HepG2 (cell line): ENCODE results near the gene PPM1E. TPM values are rescaled to one million over a fixed set of nuclear protein-coding genes. Genes with fewer than 3 reads are reported as not detected.

Experiments
- ATAC-seq: fragments of 200-7000 bp; cut with Tn5 transposase; 3 replicates; pipeline ENCODE4 v1.9.1; 2020; ENCODE audit warnings: mild to moderate bottlenecking, moderate library complexity
- BruUV-seq: library from RNA; stranded (reverse); fragments of 400-500 nt; replicated peaks from 2 replicates; lab custom pipeline; 2021; lab: Mats Ljungman, UMichigan
- CTCF ChIA-PET: fragments of 300-600 bp; formaldehyde crosslinking; extraction: SDS; loops from one replicate; lab custom pipeline; 2021; ENCODE audit warnings: low total read pairs, inconsistent platforms, low intra/inter-chr PET ratio; lab: Yijun Ruan, JAX
- POLR2A ChIA-PET: fragments of 350-600 bp; sonication (Branson Sonifier 250); formaldehyde crosslinking; loops from one replicate; lab custom pipeline; 2020; ENCODE audit warnings: antibody characterized with exemption, inconsistent platforms; lab: Yijun Ruan, JAX
- DNase-seq: peaks from one replicate; pipeline ENCODE4 v3.0.0-alpha.2; 2015; ENCODE audit warnings: low spot score
- FAIRE-seq: peaks from 3 replicates; lab custom pipeline; 2011; peaks lifted over from hg19 to GRCh38; lab: Jason Lieb, UNC
- H2AFZ ChIP-seq: one replicate; pipeline ENCODE4 v1.6.1; 2011; ENCODE audit warnings: low read length, inconsistent platforms
- H3K27ac ChIP-seq: fragments of 300-600 bp; 3 replicates; pipeline ENCODE4 v1.8.0; 2011; ENCODE audit warnings: mixed run types, mild to moderate bottlenecking, mixed read lengths, low read length, inconsistent platforms; ENCODE audit not compliant: insufficient read depth; ENCODE audit errors: extremely low read length
- H3K27me3 ChIP-seq, 2 experiments: fragments of 200-600 bp in 1 of 2; 2 replicates in 1 of 2; 3 replicates in 1 of 2; pipeline versions ENCODE4 v1.6.0 to v1.8.0; 2011; ENCODE audit warnings: low read length in 2 of 2, mild to moderate bottlenecking in 2 of 2, moderate library complexity in 2 of 2, inconsistent platforms in 1 of 2; ENCODE audit not compliant: insufficient read depth in 2 of 2, control insufficient read depth in 1 of 2
- H3K36me3 ChIP-seq, 2 experiments: fragments of 200-600 bp in 1 of 2; replicated peaks in 1 of 2; 2 replicates in 1 of 2; 3 replicates in 1 of 2; pipeline versions ENCODE4 v1.5.1 to v1.8.0; 2011; ENCODE audit warnings: low read length in 2 of 2, inconsistent platforms in 1 of 2; ENCODE audit not compliant: insufficient read depth in 2 of 2, control insufficient read depth in 1 of 2
- H3K4me1 ChIP-seq: 2 replicates; pipeline ENCODE4 v1.5.1; 2012; ENCODE audit warnings: low read length, inconsistent platforms; ENCODE audit not compliant: insufficient read depth
- H3K4me2 ChIP-seq: 2 replicates; pipeline ENCODE4 v1.6.0; 2011; ENCODE audit warnings: low read depth, low read length, inconsistent platforms
- H3K4me3 ChIP-seq, 3 experiments: fragments of 200-600 bp in 1 of 3; sonication (generic), shearing (Covaris generic) in 1 of 3; replicated peaks in 1 of 3; 2 replicates each; pipeline ENCODE4 v1.5.1; 2011 to 2016; ENCODE audit warnings: low read length in 3 of 3, inconsistent platforms in 2 of 3, low read depth in 2 of 3, mild to moderate bottlenecking in 2 of 3, control low read depth in 1 of 3, mixed read lengths in 1 of 3; ENCODE audit not compliant: insufficient read depth in 1 of 3
- H3K79me2 ChIP-seq: one replicate; pipeline ENCODE4 v1.6.1; 2011; ENCODE audit warnings: low read length, inconsistent platforms; ENCODE audit not compliant: insufficient read depth
- H3K9ac ChIP-seq: 2 replicates; pipeline ENCODE4 v1.6.0; 2011; ENCODE audit warnings: mild to moderate bottlenecking, low read depth, low read length, inconsistent platforms; ENCODE audit not compliant: insufficient read depth
- H3K9me3 ChIP-seq: 2 replicates; pipeline ENCODE4 v1.5.1; 2012; ENCODE audit warnings: mild to moderate bottlenecking, low read length
- H4K20me1 ChIP-seq: 2 replicates; pipeline ENCODE4 v1.6.0; 2011; ENCODE audit warnings: inconsistent platforms, mild to moderate bottlenecking, low read length, moderate library complexity; ENCODE audit not compliant: insufficient read depth
- ARHGAP35 ChIP-seq: sonication (generic); formaldehyde crosslinking; IDR thresholded peaks from 2 replicates; pipeline ENCODE4 v1.9.0; 2022; ENCODE audit warnings: mild to moderate bottlenecking, inconsistent platforms, moderate library complexity, missing genetic modification reagents, borderline replicate concordance
- DR1 ChIP-seq: sonication (generic); formaldehyde crosslinking; IDR thresholded peaks from 2 replicates; pipeline ENCODE4 v1.8.0; 2021; ENCODE audit warnings: mild to moderate bottlenecking, missing genetic modification reagents, inconsistent platforms
- GFI1 ChIP-seq: sonication (generic); formaldehyde crosslinking; IDR thresholded peaks from 2 replicates; pipeline ENCODE4 v1.5.0; 2020; ENCODE audit warnings: missing genetic modification reagents, mild to moderate bottlenecking, borderline replicate concordance
- HNF4A ChIP-seq: sonication (generic); formaldehyde crosslinking; IDR thresholded peaks from 2 replicates; pipeline ENCODE4 v1.4.0; 2020; ENCODE audit warnings: missing genetic modification reagents
- NFE2L1 ChIP-seq: sonication (generic); formaldehyde crosslinking; IDR thresholded peaks from 2 replicates; pipeline ENCODE4 v1.4.0; 2020; ENCODE audit warnings: missing genetic modification reagents, mild to moderate bottlenecking, borderline replicate concordance
- REXO4 ChIP-seq: sonication (generic); formaldehyde crosslinking; IDR thresholded peaks from 2 replicates; pipeline ENCODE4 v1.8.0; 2022; ENCODE audit warnings: missing genetic modification reagents, mild to moderate bottlenecking, borderline replicate concordance
- SALL2 ChIP-seq: sonication (generic); formaldehyde crosslinking; IDR thresholded peaks from 2 replicates; pipeline ENCODE4 v1.8.1; 2023; ENCODE audit warnings: mild to moderate bottlenecking, missing genetic modification reagents, inconsistent platforms
- SNAI1 ChIP-seq: sonication (generic); formaldehyde crosslinking; IDR thresholded peaks from 2 replicates; pipeline ENCODE4 v1.5.0; 2020; ENCODE audit warnings: mild to moderate bottlenecking, missing genetic modification reagents, borderline replicate concordance
- ZNF430 ChIP-seq: sonication (generic); formaldehyde crosslinking; IDR thresholded peaks from 2 replicates; pipeline ENCODE4 v1.9.0; 2021; ENCODE audit warnings: mild to moderate bottlenecking, missing genetic modification reagents
- ZNF660 ChIP-seq: sonication (generic); formaldehyde crosslinking; IDR thresholded peaks from 2 replicates; pipeline ENCODE4 v1.5.1; 2020; ENCODE audit warnings: mild to moderate bottlenecking, low read depth, missing genetic modification reagents, borderline replicate concordance
- ZXDC ChIP-seq: sonication (generic); formaldehyde crosslinking; IDR thresholded peaks from 2 replicates; pipeline ENCODE4 v1.5.0; 2020; ENCODE audit warnings: mild to moderate bottlenecking, missing genetic modification reagents
- WGBS: methylation state at CpG from one replicate; pipeline ENCODE4 v1.1.6; 2017; ENCODE audit warnings: low lambda C conversion rate; 5-methylcytosine and 5-hydroxymethylcytosine counted together
- in situ Hi-C: cut with HindIII; loops from 2 replicates; pipeline ENCODE4 v1.10.0; 2017; ENCODE audit warnings: low pct_unique_long_range_greater_than_20kb; ENCODE audit not compliant: extremely low pct_ligation_motif_present
- intact Hi-C: fragments of 100-400 bp; cut with micrococcal nuclease; formaldehyde crosslinking; loops from one replicate; pipeline ENCODE4 v1.10.0; 2022; ENCODE audit not compliant: unreplicated experiment
- polyA plus RNA-seq, 8 experiments: library from polyadenylated mRNA; depleted of rRNA in 3 of 8; stranded (reverse) in 7 of 8; unstranded in 1 of 8; fragments of >200 nt; fragmentation: Illumina TruSeq in 4 of 8; extraction: Trizol in 4 of 8; gene quantifications; 2 replicates each; pipeline versions ENCODE4 v1.2.1 to v1.2.3, GENCODE V29; 2011 to 2016; ENCODE audit warnings: low read depth in 4 of 8, missing spikeins in 1 of 8, mixed read lengths in 1 of 8; ENCODE audit not compliant: insufficient read depth in 1 of 8
- total RNA-seq, 5 experiments: library from RNA; depleted of rRNA; stranded (reverse); fragments of >200 nt; fragmentation: Illumina TruSeq; extraction: Trizol; gene quantifications; 2 replicates each; pipeline ENCODE4 v1.2.3, GENCODE V29; 2016; ENCODE audit warnings: low read depth in 1 of 5
- TF ChIP-seq, protein P1 (sequence below): sonication (generic); formaldehyde crosslinking; IDR thresholded peaks from 2 replicates; pipeline ENCODE4 v1.4.0; 2020; ENCODE audit warnings: missing genetic modification reagents, mild to moderate bottlenecking, borderline replicate concordance
- TF ChIP-seq, protein P2 (sequence below): sonication (generic); formaldehyde crosslinking; IDR thresholded peaks from 2 replicates; pipeline ENCODE4 v1.5.1; 2020; ENCODE audit warnings: mild to moderate bottlenecking, missing genetic modification reagents, borderline replicate concordance

Gene PPM1E
- total and polyA plus RNA-seq, 2 of the 13 experiments (the other 11 are each of a cell fraction or from before 2014, with no cell fraction given), result 0.15 TPM; not detected in 1

- no peak for DNase-seq
- no peak for ATAC-seq
- no peak overlapping the region for H3K4me3 ChIP-seq
- no peak for TF ChIP-seq ARHGAP35 (CRISPR knock-in tag)
- TF ChIP-seq NFE2L1 (CRISPR knock-in tag), result no peak
- no peak for TF ChIP-seq REXO4 (CRISPR knock-in tag)
- no peak for TF ChIP-seq DR1
- no peak for TF ChIP-seq SNAI1 (CRISPR knock-in tag)
- no peak for TF ChIP-seq ZXDC (CRISPR knock-in tag)
- TF ChIP-seq, protein P1, sequence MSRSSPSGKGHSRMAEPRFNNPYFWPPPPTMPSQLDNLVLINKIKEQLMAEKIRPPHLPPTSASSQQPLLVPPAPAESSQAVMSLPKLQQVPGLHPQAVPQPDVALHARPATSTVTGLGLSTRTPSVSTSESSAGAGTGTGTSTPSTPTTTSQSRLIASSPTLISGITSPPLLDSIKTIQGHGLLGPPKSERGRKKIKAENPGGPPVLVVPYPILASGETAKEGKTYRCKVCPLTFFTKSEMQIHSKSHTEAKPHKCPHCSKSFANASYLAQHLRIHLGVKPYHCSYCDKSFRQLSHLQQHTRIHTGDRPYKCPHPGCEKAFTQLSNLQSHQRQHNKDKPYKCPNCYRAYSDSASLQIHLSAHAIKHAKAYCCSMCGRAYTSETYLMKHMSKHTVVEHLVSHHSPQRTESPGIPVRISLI, result no peak
- no peak for TF ChIP-seq HNF4A (CRISPR knock-in tag)
- no peak for TF ChIP-seq GFI1 (CRISPR knock-in tag)
- no peak for TF ChIP-seq ZNF430
- no peak for TF ChIP-seq SALL2 (CRISPR knock-in tag)
- TF ChIP-seq ZNF660 (CRISPR knock-in tag), result no peak
- TF ChIP-seq, protein P2, sequence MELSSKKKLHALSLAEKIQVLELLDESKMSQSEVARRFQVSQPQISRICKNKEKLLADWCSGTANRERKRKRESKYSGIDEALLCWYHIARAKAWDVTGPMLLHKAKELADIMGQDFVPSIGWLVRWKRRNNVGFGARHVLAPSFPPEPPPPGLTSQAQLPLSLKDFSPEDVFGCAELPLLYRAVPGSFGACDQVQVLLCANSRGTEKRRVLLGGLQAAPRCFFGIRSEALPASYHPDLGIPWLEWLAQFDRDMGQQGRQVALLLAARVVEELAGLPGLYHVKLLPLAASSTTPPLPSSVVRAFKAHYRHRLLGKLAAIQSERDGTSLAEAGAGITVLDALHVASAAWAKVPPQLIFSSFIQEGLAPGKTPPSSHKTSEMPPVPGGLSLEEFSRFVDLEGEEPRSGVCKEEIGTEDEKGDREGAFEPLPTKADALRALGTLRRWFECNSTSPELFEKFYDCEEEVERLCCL (CRISPR knock-in tag), result no peak
- no peak overlapping the region for H3K9ac ChIP-seq
- H3K27ac ChIP-seq, result no peak overlapping the region
- no peaks in the 10 kb centered on the region for H4K20me1 ChIP-seq
- no peak overlapping the region for H2AFZ ChIP-seq
- ChIA-PET CTCF (no interaction called here), POLR2A (no interaction called here)
- intact Hi-C loops, result no loop called here
- WGBS, result 36% methylated on average over 2 of the region's 2 CpGs
- in situ Hi-C loops, result no loop called here
- no peaks in the 10 kb centered on the region for H3K36me3 ChIP-seq
- no peaks in the 10 kb centered on the region for H3K4me1 ChIP-seq
- H3K9me3 ChIP-seq, result peaks cover 4% of the 10 kb centered on the region; the same call in 1 of the 2 replicates
- no peaks in the 10 kb centered on the region for H3K79me2 ChIP-seq
- FAIRE-seq, result no peak
- no peaks in the 10 kb centered on the region; a peak in 1 of 5 replicates for H3K27me3 ChIP-seq
- no peak overlapping the region for H3K4me2 ChIP-seq
- BruUV-seq, result no TSS peak
These were observed 162.4 kb downstream of the PPM1E start for GRCh38 chr17:58918072-58918471.
